ENCODE data around the gene MACROH2A1.

Gene MACROH2A1

GRCh38 chr5:135329066-135329912 lies 69.7 kb downstream of the MACROH2A1 start:
- no peak for FAIRE-seq

- no peak for FAIRE-seq
Measured at GRCh38 chr5:135328128-135328687, 70.8 kb downstream of the MACROH2A1 start.

GRCh38 chr5:135327429-135328127 lies 71.5 kb downstream of the MACROH2A1 start:
- no peak for FAIRE-seq

- FAIRE-seq = no peak
Measured at GRCh38 chr5:135326296-135327254, 72.5 kb downstream of the MACROH2A1 start.

GRCh38 chr5:135324897-135325650 lies 74.0 kb downstream of the MACROH2A1 start:
- no peak for FAIRE-seq

GRCh38 chr5:135324160-135324559 lies 74.9 kb downstream of the MACROH2A1 start:
- no peak for FAIRE-seq

GRCh38 chr5:135323701-135324132 lies 75.3 kb downstream of the MACROH2A1 start:
- no peak for FAIRE-seq

GRCh38 chr5:135323227-135323626 lies 75.8 kb downstream of the MACROH2A1 start:
- FAIRE-seq = no peak

GRCh38 chr5:135322744-135323143 lies 76.3 kb downstream of the MACROH2A1 start:
- FAIRE-seq = no peak

- FAIRE-seq = no peak
Measured at GRCh38 chr5:135322271-135322670, 76.8 kb downstream of the MACROH2A1 start.

- FAIRE-seq = no peak
Measured at GRCh38 chr5:135320718-135321484, 78.1 kb downstream of the MACROH2A1 start.

GRCh38 chr5:135319928-135320606 lies 79.0 kb downstream of the MACROH2A1 start:
- FAIRE-seq = no peak

- no peak for FAIRE-seq
Measured at GRCh38 chr5:135319458-135319857, 79.6 kb downstream of the MACROH2A1 start.

- FAIRE-seq = no peak
Measured at GRCh38 chr5:135318924-135319323, 80.1 kb downstream of the MACROH2A1 start.

- FAIRE-seq = no peak
Measured at GRCh38 chr5:135318037-135318436, 81.0 kb downstream of the MACROH2A1 start.

- FAIRE-seq = no peak
Measured at GRCh38 chr5:135317286-135317685, 81.7 kb downstream of the MACROH2A1 start.

GRCh38 chr5:135315386-135315785 lies 83.6 kb downstream of the MACROH2A1 start:
- no peak for FAIRE-seq

- no peak for FAIRE-seq
Measured at GRCh38 chr5:135313946-135314345, 85.1 kb downstream of the MACROH2A1 start.

GRCh38 chr5:135313405-135313804 lies 85.6 kb downstream of the MACROH2A1 start:
- no peak for FAIRE-seq

- FAIRE-seq = no peak
Measured at GRCh38 chr5:135312255-135312935, 86.6 kb downstream of the MACROH2A1 start.

Measured in TTC549 (cell line).